Right hindlimb (tissue), 1 donor: ENCODE measurements around the gene ZNF654.
"Not testable (repeated sequence)": the region's sequence is repeated elsewhere in the genome, so short reads cannot be mapped to it uniquely, and the experiment has no call there.

Experiments used
- DNase-seq: peaks from one replicate; pipeline ENCODE4 v3.0.0-alpha.2; 2018

Gene ZNF654

GRCh38 chr3:88147261-88147660 is 88.2 kb downstream of the ZNF654 start:
- no peak for DNase-seq

- DNase-seq: no peak
Observed at GRCh38 chr3:88148651-88149050, 89.6 kb downstream of the ZNF654 start.

GRCh38 chr3:88149101-88149508 is 90.0 kb downstream of the ZNF654 start:
- no peak for DNase-seq

DNA sequence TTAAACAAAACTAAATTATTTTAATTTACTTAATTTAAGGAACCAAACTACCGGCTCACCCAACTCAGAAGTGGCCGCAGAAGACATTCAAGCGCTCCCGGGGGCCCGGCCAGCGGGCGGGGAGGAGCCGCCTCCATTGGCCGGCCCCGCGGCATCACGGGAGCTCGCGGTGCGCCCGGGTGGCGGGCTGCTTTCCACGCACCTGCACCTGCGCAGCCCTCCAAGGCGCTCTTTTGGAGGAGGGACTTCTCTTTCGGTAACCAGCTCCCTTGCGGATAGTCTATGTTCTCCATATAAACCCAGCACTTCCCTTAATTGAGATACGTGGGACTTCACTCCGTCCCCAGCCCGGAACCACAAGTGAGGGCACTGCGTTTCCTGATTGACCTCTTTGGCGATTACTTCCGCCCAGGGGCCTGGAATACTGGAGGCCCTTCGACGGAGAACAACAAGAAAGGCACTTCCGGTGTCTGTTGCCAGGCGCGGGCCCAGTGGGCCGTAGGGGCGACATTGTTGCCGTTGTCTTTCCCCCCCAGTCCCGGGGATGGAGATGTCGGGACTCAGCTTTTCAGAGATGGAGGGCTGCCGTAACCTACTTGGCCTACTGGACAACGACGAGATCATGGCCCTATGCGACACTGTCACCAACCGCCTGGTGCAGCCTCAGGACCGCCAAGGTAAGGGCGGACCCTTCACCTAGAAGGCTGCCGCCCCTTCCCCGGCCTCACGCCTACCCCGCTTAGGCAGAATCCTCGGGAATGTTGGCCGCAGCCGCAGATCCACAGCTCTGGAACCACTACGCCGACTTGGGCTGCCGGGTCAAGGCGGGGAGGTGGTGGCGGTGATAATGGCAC is 90.7 kb downstream of the ZNF654 start, which contains the start of gene C3orf38:
Gene C3orf38 (plus strand): TSS at position 451 of the 854 bp plus-strand sequence. CDS start 94 bp downstream, at position 545.
- peak; percentile 93 for DNase-seq

DNA sequence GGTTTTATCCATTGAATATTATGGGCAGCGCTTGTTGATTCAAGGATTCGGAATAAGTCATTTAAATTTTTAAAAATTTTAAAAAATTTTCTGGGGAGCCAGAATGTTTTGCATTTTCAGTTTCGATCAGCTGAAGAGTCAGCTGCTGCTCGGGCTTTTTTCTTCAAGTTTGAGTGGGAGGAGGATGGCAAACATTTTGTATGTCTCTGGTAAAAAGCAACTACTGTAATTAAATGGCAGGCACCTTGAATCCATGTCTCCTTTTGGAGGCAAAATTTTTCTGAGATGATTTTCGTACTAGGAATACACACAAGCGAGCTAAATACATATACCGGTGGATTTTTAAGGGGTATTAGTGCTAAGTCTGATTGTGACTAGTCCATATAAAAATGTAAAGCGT is 91.3 kb downstream of the ZNF654 start:
- no peak for DNase-seq

GRCh38 chr3:88150806-88151205 is 91.8 kb downstream of the ZNF654 start:
- DNase-seq: no peak

DNA sequence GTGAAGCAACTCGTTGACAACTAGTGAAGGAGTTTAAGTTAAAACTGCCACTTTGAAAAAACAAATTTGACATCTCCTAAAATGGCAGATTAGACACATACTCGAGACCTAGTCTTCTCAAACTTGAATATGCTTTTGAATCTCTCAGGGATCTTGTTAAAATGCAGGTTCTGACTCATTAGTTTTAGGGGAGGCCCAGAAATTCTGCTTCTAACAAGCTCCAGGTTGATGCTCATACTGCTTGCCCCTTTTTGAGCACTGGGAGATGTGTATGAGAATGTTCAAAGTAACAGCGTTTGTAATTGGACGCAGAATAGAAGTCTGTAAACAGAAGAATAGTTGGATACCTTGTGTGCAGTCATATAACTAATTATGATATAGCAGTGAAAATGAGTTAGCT is 92.3 kb downstream of the ZNF654 start:
- no peak for DNase-seq

- no peak for DNase-seq
Observed at GRCh38 chr3:88152841-88153240, 93.8 kb downstream of the ZNF654 start.

DNA sequence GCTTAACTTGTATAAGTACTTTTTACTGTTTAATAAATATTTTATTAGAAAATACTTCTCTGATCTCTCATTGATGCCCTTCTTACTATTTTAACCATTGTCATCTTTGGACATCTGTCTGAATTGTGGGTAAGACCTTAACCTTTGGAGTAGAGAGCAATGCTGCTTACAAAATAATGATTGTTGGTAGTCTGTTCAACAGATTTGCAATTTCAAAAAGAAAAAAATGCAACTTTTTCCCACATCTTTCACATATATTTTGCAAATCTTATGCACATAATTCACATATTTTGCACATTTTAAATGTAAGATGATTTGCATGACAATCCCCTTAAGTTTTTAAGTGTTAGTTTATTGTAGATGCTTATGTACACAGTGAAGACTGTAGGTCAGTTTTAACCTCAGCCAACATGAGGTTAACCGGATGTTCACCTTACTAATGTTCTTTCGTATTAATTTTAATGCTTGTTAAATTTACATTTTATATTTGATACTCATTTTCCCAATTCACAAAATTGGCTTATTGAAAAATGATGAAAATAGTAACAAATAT is 107.4 kb downstream of the ZNF654 start:
- DNase-seq: no peak

DNA sequence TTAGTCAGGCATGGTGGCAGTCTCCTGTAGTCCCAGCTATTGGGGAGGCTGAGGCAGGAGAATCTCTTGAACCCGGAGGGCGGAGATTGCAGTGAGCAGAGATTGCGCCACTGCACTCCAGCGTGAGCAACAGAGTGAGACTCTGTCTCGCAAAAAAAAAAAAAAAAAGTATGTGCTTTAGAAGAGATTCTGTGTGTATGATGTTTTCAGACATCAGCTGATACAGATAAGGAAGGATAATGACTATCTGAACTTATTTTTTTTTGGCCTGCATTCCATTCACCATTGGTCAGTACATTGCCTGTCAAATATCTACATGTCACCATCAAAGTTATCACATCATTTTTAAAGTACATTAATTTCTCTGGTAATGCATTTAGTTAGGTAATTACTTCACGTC is 108.1 kb downstream of the ZNF654 start:
- DNase-seq: no peak

DNA sequence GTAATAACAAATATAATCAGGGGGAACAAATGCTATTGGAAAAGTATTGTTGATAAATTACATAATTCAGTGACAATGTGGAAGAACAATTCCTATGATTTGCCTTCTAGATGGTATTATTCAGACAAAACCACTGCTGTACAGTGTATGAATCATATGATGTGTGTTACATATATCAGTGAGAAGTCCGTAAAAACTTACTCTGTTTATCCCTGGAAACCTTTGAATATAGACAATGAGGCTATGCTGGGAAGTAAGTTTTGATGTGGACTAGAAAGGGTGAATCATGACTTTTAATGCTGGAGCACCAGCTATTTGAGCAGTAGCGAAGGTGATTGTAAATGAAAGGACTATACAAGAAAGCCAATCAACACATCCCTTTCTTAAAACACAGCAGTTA is 108.6 kb downstream of the ZNF654 start:
- no peak for DNase-seq

GRCh38 chr3:88168171-88168570 is 109.1 kb downstream of the ZNF654 start:
- no peak for DNase-seq

DNA sequence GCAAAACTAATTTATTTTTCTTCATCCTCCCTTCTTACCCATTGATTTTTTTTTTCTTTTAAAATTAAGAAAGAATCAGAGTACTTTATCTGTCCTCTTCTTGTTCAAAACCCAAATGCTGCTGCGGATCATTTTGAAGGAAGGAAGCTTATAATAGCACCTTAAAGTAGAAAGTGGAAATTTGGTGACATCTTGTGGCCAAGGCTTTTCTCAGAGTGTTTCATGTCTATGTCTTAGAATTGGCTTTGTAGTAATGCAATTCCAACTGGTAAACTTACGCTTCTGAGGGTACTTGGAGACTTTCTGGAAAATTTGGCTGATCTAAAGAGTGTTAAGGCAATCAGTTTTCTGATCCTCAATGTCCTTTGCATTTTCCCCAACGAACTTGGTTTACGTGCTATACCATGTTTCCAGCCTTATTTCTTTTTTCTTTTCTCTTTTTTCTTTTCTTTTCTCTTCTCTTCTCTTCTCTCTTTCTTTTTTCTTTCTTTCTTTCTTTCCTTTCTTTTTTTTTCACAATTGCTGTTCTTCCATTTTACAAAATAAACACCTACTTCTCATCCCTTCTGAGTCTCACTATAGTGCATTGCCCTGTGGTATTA is 121.4 kb downstream of the ZNF654 start:
- no peak for DNase-seq

DNA sequence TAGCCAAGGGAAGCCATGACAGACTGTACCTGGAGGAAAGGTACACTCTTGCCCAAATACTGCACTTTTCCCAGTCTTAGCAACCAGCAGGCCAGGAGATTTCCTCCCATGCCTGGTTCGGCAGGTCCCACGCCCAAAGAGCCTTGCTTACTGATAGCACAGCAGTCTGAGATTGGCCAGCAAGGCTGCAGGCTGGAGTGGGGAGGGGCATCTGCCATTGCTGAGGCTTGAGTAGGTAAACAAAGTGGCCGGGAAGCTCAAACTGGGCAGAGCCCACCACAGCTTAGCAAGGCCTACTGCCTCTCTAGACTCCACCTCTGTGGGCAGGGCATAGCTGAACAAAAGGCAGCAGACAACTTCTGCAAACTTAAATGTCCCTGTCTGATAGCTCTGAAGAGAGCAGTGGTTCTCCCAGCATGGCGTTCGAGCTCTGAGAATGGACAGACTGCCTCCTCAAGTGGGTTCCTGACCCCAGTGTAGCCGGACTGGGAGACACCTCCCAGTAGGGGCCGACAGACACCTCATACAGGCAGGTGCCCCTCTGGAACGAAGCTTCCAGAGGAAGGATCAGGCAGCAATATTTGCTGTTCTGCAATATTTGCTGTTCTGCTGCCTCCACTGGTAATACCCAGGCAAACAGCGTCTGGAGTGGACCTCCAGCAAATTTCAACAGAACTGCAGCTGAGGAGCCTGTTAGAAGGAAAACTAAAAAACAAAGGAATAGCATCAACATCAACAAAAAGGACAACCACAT is 123.3 kb downstream of the ZNF654 start:
- not testable (repeated sequence) for DNase-seq

- DNase-seq: peak; percentile 17
Observed at GRCh38 chr3:88188436-88188835, 129.4 kb downstream of the ZNF654 start.

GRCh38 chr3:88189361-88189810 is 130.3 kb downstream of the ZNF654 start:
- DNase-seq: no peak

DNA sequence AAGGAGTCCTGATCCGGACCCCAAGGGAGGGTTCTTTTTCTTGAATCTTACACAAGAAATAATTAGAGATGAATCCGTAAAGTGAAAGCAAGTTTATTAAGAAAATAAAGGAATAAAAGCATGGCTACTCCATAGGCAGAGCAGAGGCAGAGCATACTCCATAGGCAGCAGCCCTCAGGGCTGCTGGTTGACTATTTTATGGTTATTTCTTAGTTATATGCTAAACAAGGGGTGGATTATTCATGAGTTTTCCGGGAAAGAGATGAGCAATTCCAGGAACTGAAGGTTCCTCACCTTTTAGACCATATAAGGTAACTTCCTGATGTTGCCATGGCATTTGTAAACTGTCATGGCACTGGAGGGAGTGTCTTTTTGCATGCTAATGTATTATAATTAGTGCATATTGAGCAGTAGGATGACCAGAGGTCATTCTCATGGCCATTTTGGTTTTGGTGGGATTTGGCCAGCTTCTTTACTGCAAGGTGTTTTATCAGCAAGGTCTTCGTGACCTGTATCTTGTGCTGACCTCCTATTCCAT is 132.9 kb downstream of the ZNF654 start:
- no peak for DNase-seq

GRCh38 chr3:88192631-88193030 is 133.6 kb downstream of the ZNF654 start:
- no peak for DNase-seq
